Mononuclear cell (primary cell): ENCODE measurements around the gene FAM170B. TPM values are rescaled to one million over a fixed set of nuclear protein-coding genes. Genes with fewer than 3 reads are reported as not detected.

Source experiments
- H3K27me3 ChIP-seq: 2 replicates; pipeline ENCODE4 v1.6.0; 2011; ENCODE audit warnings: low read length, control low read depth; ENCODE audit not compliant: insufficient read depth
- H3K4me1 ChIP-seq: 2 replicates; pipeline ENCODE4 v1.5.1; 2011; ENCODE audit warnings: mild to moderate bottlenecking, low read length, control low read depth; ENCODE audit not compliant: insufficient read depth
- H3K4me3 ChIP-seq: 2 replicates; pipeline ENCODE4 v1.5.1; 2011; ENCODE audit warnings: mild to moderate bottlenecking, low read length, moderate library complexity
- H3K9me3 ChIP-seq: 2 replicates; pipeline ENCODE4 v1.5.1; 2011; ENCODE audit warnings: low read depth, mild to moderate bottlenecking, control low read depth, low read length
- total RNA-seq: library from RNA; depleted of rRNA; stranded (reverse); fragments of >200 nt; gene quantifications from one replicate; pipeline ENCODE4 v1.2.3, GENCODE V29; 2012

FAM170B gene
- total RNA-seq: not detected

- H3K4me3 ChIP-seq: no peak within 1 kb of the TSS
- H3K27me3 ChIP-seq: no peaks in the 10 kb centered on the region
- H3K4me1 ChIP-seq: no peaks in the 10 kb centered on the region
- no peaks in the 10 kb centered on the region for H3K9me3 ChIP-seq
Measured at GRCh38 chr10:49133706-49134248, at the start of gene FAM170B. FAM170B (minus strand) TSS chr10:49134021; CDS start chr10:49133918, 103 bp downstream.

DNA sequence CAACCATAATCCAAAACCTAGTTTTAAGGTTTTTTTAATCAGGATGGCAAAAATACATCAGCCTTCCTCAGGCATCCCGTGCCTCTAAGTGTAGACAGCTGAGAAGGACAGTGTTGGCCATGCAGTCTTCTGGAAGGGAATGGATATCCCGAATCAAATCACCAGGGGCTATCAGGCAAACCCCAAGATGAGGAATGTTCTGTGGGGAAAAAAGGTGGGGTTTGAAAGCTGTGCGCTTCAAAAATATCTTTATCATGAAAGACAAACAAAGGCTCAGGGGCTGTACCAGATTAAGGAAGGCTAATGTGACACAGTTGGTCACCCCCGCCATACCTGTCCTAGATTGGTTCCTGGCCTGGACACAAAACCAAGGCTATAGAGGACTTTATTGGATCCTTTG lies 49.0 kb upstream of the FAM170B start:
- Histone ChIP-seq H3K27me3 (no peaks in the 10 kb centered on the region), H3K4me3 (no peak overlapping the region), H3K9me3 (no peaks in the 10 kb centered on the region), H3K4me1 (peaks cover 60% of the 10 kb centered on the region)

- Histone ChIP-seq H3K27me3 (no peaks in the 10 kb centered on the region), H3K4me1 (peaks cover 49% of the 10 kb centered on the region)
Measured at GRCh38 chr10:49180444-49180860, 46.6 kb upstream of the FAM170B start.

GRCh38 chr10:49179699-49180443 lies 46.0 kb upstream of the FAM170B start:
- H3K27me3 ChIP-seq: no peaks in the 10 kb centered on the region
- H3K4me3 ChIP-seq: no peak overlapping the region
- no peaks in the 10 kb centered on the region for H3K9me3 ChIP-seq
- H3K4me1 ChIP-seq: peaks cover 43% of the 10 kb centered on the region

More at GRCh38 chr10:49180444-49180860, 46.6 kb upstream of the FAM170B start:
- Histone ChIP-seq H3K4me3 (no peak overlapping the region), H3K9me3 (no peaks in the 10 kb centered on the region)

DNA sequence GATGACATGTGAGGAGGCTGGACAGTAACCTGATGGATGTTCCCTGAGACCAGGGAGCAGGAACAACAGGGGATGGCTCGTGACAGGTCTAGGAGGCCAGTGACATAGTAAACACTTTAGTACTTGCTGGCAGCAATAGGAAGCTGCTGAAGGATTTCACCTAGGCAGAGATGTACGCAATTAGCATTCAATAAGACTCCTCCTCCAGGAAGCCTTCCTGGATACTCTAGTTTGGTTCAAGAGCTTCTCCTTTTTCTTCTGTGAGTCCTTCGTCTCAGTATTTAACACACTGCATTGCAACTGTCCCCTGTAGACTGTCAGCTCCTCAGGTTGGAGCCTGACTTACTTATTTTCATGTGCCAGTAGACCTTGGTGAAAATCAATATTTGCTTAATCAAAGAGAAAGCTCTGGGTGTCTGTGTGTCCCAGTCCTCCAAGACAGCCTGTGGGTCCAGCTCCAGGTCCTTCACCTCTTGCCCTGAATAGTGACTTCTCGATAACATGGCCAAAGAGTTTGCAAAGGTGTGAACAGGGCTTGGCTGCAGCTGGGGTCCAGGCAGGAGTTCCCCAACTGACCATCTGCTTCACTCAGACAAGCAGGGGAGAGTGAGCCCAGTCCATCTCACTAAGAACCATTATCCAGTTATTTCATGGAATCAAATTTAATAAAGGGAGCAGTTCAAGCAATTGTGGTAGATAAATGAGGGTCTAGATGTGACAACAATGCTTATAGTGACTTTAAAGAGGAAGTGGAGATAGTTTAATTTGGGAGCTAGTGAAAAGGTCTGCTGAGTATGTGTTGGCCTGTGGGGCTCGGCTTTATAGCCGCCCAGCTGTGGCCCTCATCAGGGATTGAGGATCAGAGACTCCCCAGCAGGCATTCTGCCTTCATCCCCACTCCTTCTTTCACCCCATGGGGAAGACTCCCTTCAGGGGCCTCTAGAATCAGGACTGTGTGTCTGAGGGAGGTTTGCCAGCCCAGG lies 45.0 kb upstream of the FAM170B start:
- Histone ChIP-seq H3K4me3 (no peak overlapping the region), H3K27me3 (no peaks in the 10 kb centered on the region), H3K4me1 (peaks cover 46% of the 10 kb centered on the region), H3K9me3 (no peaks in the 10 kb centered on the region)

DNA sequence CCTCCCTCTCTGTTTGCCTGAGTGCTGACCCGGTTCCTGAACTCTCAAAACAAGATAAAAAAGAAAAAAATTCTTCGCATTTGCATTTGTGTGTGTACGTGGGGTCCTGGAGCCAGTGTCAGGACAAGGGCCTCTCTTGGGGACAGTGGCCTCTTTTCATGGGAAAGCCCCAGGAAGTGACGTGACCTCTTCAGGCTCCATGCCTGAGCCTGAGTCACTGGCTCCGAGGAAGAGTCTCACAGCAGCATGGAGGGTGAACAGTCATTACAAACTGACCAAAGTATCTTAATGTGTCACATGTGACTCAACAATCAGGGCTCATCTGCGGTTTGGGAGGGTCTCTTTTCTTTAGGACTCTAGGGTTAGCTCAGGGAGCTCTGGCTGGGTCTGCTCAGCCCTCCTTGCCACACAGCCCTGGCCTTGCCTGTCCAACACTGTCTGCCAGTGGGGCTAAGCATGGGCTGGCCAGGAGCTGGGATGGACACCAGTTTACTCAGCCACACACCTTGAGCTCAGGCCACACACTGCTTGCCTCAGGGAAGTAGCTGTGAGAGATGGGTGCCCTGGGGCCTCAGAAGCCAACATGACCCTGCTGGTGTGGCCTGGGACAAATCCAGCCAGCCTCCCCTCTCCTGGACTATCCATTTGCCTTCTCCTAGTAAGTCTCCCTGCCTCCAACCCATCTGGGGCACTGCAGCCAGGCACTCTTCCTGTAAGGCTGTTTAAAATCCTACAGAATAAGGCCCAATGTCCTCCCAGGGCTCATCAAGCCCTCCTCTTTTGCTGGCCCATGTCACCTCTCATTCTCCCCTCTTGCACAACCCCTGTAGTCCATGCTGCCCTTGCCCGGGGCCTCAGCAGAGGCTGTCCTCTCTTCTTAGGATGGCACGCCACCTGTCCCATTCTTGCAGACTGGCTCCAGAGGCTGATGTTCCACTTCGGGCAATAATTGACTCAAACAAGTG lies 43.9 kb upstream of the FAM170B start:
- Histone ChIP-seq H3K4me3 (no peak overlapping the region), H3K4me1 (peaks cover 40% of the 10 kb centered on the region), H3K27me3 (no peaks in the 10 kb centered on the region), H3K9me3 (no peaks in the 10 kb centered on the region)

GRCh38 chr10:49176310-49177268 lies 42.8 kb upstream of the FAM170B start:
- Histone ChIP-seq H3K4me1 (peaks cover 39% of the 10 kb centered on the region), H3K4me3 (no peak overlapping the region)

DNA sequence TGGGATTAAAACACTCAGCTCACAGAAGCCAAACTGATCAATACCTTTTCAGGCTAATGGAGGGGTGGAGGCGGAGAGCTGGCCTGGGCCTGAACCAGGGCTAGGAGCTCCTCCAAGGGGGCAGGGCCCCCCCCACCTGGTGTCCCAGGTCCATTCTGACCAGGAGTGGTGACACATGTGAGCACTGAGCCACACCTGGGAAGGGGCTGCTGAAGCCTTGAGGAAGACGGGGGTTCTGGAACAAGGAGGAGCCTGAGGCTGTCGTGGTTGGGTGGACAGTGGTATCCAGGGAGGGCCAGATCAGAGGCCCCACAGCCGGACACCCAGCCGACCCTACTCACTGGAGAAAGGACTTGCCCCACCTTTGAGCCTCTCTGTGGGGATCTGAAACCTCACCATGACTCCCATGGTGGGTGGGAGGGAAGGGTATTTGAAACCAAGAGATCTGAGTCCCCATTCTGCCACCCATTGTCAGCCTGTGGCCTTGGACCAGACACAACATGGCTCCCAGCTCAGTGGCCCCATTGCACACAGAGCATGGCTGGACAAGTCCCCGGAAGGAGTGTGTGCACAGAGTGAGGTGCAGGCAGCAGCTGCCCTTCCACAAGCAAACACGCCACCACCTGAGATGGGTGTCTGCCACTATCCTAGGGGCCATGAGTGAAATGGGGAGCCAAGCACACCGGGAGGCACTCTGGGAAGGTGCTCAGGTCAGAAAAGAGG lies 41.9 kb upstream of the FAM170B start:
- H3K9me3 ChIP-seq: no peaks in the 10 kb centered on the region
- no peak overlapping the region for H3K4me3 ChIP-seq
- peaks cover 39% of the 10 kb centered on the region for H3K4me1 ChIP-seq
- no peaks in the 10 kb centered on the region for H3K27me3 ChIP-seq

More at GRCh38 chr10:49176310-49177268, 42.8 kb upstream of the FAM170B start:
- no peaks in the 10 kb centered on the region for H3K27me3 ChIP-seq
- H3K9me3 ChIP-seq: no peaks in the 10 kb centered on the region

- Histone ChIP-seq H3K4me3 (no peak overlapping the region), H3K4me1 (peaks cover 39% of the 10 kb centered on the region), H3K9me3 (no peaks in the 10 kb centered on the region), H3K27me3 (no peaks in the 10 kb centered on the region)
Measured at GRCh38 chr10:49174926-49175500, 41.2 kb upstream of the FAM170B start.

- no peaks in the 10 kb centered on the region for H3K27me3 ChIP-seq
- H3K4me1 ChIP-seq: peaks cover 39% of the 10 kb centered on the region
- H3K4me3 ChIP-seq: no peak overlapping the region
- H3K9me3 ChIP-seq: no peaks in the 10 kb centered on the region
Measured at GRCh38 chr10:49174261-49174925, 40.6 kb upstream of the FAM170B start.

- no peaks in the 10 kb centered on the region for H3K27me3 ChIP-seq
- H3K4me3 ChIP-seq: no peak overlapping the region
- H3K9me3 ChIP-seq: no peaks in the 10 kb centered on the region
- H3K4me1 ChIP-seq: peaks cover 39% of the 10 kb centered on the region
Measured at GRCh38 chr10:49173853-49174252, 40.0 kb upstream of the FAM170B start.

- H3K4me1 ChIP-seq: peaks cover 36% of the 10 kb centered on the region
- H3K9me3 ChIP-seq: no peaks in the 10 kb centered on the region
- no peaks in the 10 kb centered on the region for H3K27me3 ChIP-seq
- H3K4me3 ChIP-seq: no peak overlapping the region
Measured at GRCh38 chr10:49173201-49173772, 39.5 kb upstream of the FAM170B start.
